Stimulated activated naive CD8-positive, alpha-beta T cell treated with anti-CD3 and anti-CD28 coated beads, Interleukin-15, Interleukin-2, amounts not matched to agents 100 ng/mL and 50 ng/mL, for 24 hours (primary cell): ENCODE data around the gene CDC42EP2.

Experiments used
- H3K27ac Mint-ChIP-seq: one replicate; pipeline ENCODE4 v1.8.0; 2021; ENCODE audit warnings: mild to moderate bottlenecking, mixed read lengths
- H3K27me3 Mint-ChIP-seq: one replicate; pipeline ENCODE4 v1.8.0; 2021; ENCODE audit warnings: mixed read lengths
- H3K36me3 Mint-ChIP-seq: one replicate; pipeline ENCODE4 v1.8.0; 2021; ENCODE audit warnings: low read depth, mixed read lengths
- H3K4me1 Mint-ChIP-seq: one replicate; pipeline ENCODE4 v1.8.0; 2021; ENCODE audit warnings: low read depth, mixed read lengths
- H3K4me3 Mint-ChIP-seq: one replicate; pipeline ENCODE4 v1.8.0; 2021; ENCODE audit warnings: mild to moderate bottlenecking, mixed read lengths
- H3K9me3 Mint-ChIP-seq: one replicate; pipeline ENCODE4 v1.8.0; 2021; ENCODE audit warnings: mixed read lengths

Gene CDC42EP2

GRCh38 chr11:65307298-65308229 is 7.1 kb upstream of the CDC42EP2 start:
- no peaks in the 10 kb centered on the region for H3K9me3 Mint-ChIP-seq

GRCh38 chr11:65308281-65308891 is 6.3 kb upstream of the CDC42EP2 start:
- Mint-ChIP-seq H3K4me3 (no peak overlapping the region), H3K9me3 (no peaks in the 10 kb centered on the region), H3K27ac (no peak overlapping the region), H3K36me3 (peaks cover 7% of the 10 kb centered on the region), H3K4me1 (no peaks in the 10 kb centered on the region), H3K27me3 (peaks cover under 1% of the 10 kb centered on the region)

More at GRCh38 chr11:65307298-65308229, 7.1 kb upstream of the CDC42EP2 start:
- Mint-ChIP-seq H3K27ac (no peak overlapping the region), H3K4me3 (no peak overlapping the region), H3K27me3 (no peaks in the 10 kb centered on the region), H3K4me1 (no peaks in the 10 kb centered on the region), H3K36me3 (peaks cover 7% of the 10 kb centered on the region)

GRCh38 chr11:65309006-65309405 is 5.7 kb upstream of the CDC42EP2 start:
- Mint-ChIP-seq H3K9me3 (no peaks in the 10 kb centered on the region), H3K36me3 (peaks cover 1% of the 10 kb centered on the region), H3K4me1 (peaks cover 6% of the 10 kb centered on the region), H3K27ac (no peak overlapping the region), H3K27me3 (peaks cover 6% of the 10 kb centered on the region), H3K4me3 (no peak overlapping the region)

- H3K9me3 Mint-ChIP-seq: no peaks in the 10 kb centered on the region
- no peak overlapping the region for H3K27ac Mint-ChIP-seq
- H3K4me3 Mint-ChIP-seq: no peak overlapping the region
- H3K36me3 Mint-ChIP-seq: no peaks in the 10 kb centered on the region
- H3K27me3 Mint-ChIP-seq: peaks cover 9% of the 10 kb centered on the region
- peaks cover 6% of the 10 kb centered on the region for H3K4me1 Mint-ChIP-seq
Observed at GRCh38 chr11:65310215-65310614, 4.5 kb upstream of the CDC42EP2 start.

- no peak overlapping the region for H3K27ac Mint-ChIP-seq
- H3K4me3 Mint-ChIP-seq: no peak overlapping the region
- H3K9me3 Mint-ChIP-seq: no peaks in the 10 kb centered on the region
- peaks cover 8% of the 10 kb centered on the region for H3K4me1 Mint-ChIP-seq
- H3K27me3 Mint-ChIP-seq: peaks cover 9% of the 10 kb centered on the region
- H3K36me3 Mint-ChIP-seq: no peaks in the 10 kb centered on the region
Observed at GRCh38 chr11:65310736-65311135, 3.9 kb upstream of the CDC42EP2 start.

GRCh38 chr11:65311170-65311678 is 3.4 kb upstream of the CDC42EP2 start:
- no peak overlapping the region for H3K27ac Mint-ChIP-seq
- H3K36me3 Mint-ChIP-seq: no peaks in the 10 kb centered on the region
- H3K9me3 Mint-ChIP-seq: no peaks in the 10 kb centered on the region
- H3K4me1 Mint-ChIP-seq: peaks cover 12% of the 10 kb centered on the region
- H3K27me3 Mint-ChIP-seq: peaks cover 9% of the 10 kb centered on the region
- H3K4me3 Mint-ChIP-seq: no peak overlapping the region

GRCh38 chr11:65315204-65315865 is 669 bp downstream of the CDC42EP2 start:
- peaks cover 12% of the 10 kb centered on the region for H3K4me1 Mint-ChIP-seq
- no peak overlapping the region for H3K27ac Mint-ChIP-seq
- peak overlapping the region; percentile 76 for H3K4me3 Mint-ChIP-seq
- no peaks in the 10 kb centered on the region for H3K36me3 Mint-ChIP-seq
- peaks cover 9% of the 10 kb centered on the region for H3K27me3 Mint-ChIP-seq
- no peaks in the 10 kb centered on the region for H3K9me3 Mint-ChIP-seq

- Mint-ChIP-seq H3K9me3 (no peaks in the 10 kb centered on the region), H3K27ac (no peak overlapping the region), H3K4me3 (peak overlapping the region; percentile 76), H3K36me3 (no peaks in the 10 kb centered on the region), H3K27me3 (peaks cover 9% of the 10 kb centered on the region), H3K4me1 (peaks cover 12% of the 10 kb centered on the region)
Observed at GRCh38 chr11:65315866-65316226, 1.2 kb downstream of the CDC42EP2 start.

GRCh38 chr11:65316227-65317024 is 1.8 kb downstream of the CDC42EP2 start:
- Mint-ChIP-seq H3K27me3 (peaks cover 9% of the 10 kb centered on the region), H3K27ac (no peak overlapping the region), H3K36me3 (no peaks in the 10 kb centered on the region), H3K4me1 (peaks cover 12% of the 10 kb centered on the region), H3K4me3 (peak overlapping the region; percentile 76), H3K9me3 (no peaks in the 10 kb centered on the region)

- Mint-ChIP-seq H3K4me1 (peaks cover 12% of the 10 kb centered on the region), H3K36me3 (no peaks in the 10 kb centered on the region), H3K9me3 (no peaks in the 10 kb centered on the region), H3K27me3 (peaks cover 9% of the 10 kb centered on the region), H3K27ac (no peak overlapping the region), H3K4me3 (no peak overlapping the region)
Observed at GRCh38 chr11:65317025-65317786, 2.5 kb downstream of the CDC42EP2 start.

- Mint-ChIP-seq H3K4me3 (no peak overlapping the region), H3K36me3 (no peaks in the 10 kb centered on the region), H3K9me3 (no peaks in the 10 kb centered on the region), H3K4me1 (peaks cover 6% of the 10 kb centered on the region), H3K27me3 (no peaks in the 10 kb centered on the region), H3K27ac (no peak overlapping the region)
Observed at GRCh38 chr11:65320386-65321075, 5.9 kb downstream of the CDC42EP2 start.

- Mint-ChIP-seq H3K36me3 (no peaks in the 10 kb centered on the region), H3K27ac (no peak overlapping the region), H3K4me3 (no peak overlapping the region), H3K4me1 (peaks cover under 1% of the 10 kb centered on the region), H3K9me3 (no peaks in the 10 kb centered on the region), H3K27me3 (no peaks in the 10 kb centered on the region)
Observed at GRCh38 chr11:65321076-65321475, 6.4 kb downstream of the CDC42EP2 start.

- no peak overlapping the region for H3K4me3 Mint-ChIP-seq
- no peak overlapping the region for H3K27ac Mint-ChIP-seq
- no peaks in the 10 kb centered on the region for H3K36me3 Mint-ChIP-seq
- no peaks in the 10 kb centered on the region for H3K4me1 Mint-ChIP-seq
- no peaks in the 10 kb centered on the region for H3K27me3 Mint-ChIP-seq
- H3K9me3 Mint-ChIP-seq: no peaks in the 10 kb centered on the region
Observed at GRCh38 chr11:65321828-65322485, 7.3 kb downstream of the CDC42EP2 start.
